GM11168 (cell line): ENCODE results near the gene SARDH.
"Not testable (repeated sequence)": the region's sequence is repeated elsewhere in the genome, so short reads cannot be mapped to it uniquely, and the experiment has no call there.

ENCODE experiments used
- in situ Hi-C: fragments of 300-500 bp; cut with MboI; formaldehyde crosslinking; loops from one replicate; pipeline ENCODE4 v1.12.0; 2022; ENCODE audit warnings: low sequenced_read_pairs; ENCODE audit not compliant: unreplicated experiment

The SARDH gene

DNA sequence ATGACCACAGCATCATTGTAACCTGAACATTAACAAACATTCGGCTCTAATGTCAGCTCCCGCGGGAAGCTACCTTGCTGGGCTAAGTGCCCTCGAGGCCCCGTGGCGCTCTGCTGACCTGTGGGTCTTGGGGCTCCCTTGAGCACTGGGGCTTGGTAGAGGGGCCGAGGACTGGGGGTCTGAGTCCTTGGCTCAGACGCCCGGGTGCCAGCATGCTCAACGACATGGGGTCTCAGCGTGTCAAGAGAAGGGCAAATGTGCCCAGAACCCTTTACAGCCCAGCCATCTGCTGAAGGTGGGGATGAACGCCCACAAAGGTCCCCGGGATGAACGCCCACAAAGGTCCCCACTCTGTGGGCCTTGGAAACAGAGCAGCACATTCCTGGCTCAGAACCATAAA lies 39.7 kb upstream of the SARDH start:
- in situ Hi-C loops: no loop called here

DNA sequence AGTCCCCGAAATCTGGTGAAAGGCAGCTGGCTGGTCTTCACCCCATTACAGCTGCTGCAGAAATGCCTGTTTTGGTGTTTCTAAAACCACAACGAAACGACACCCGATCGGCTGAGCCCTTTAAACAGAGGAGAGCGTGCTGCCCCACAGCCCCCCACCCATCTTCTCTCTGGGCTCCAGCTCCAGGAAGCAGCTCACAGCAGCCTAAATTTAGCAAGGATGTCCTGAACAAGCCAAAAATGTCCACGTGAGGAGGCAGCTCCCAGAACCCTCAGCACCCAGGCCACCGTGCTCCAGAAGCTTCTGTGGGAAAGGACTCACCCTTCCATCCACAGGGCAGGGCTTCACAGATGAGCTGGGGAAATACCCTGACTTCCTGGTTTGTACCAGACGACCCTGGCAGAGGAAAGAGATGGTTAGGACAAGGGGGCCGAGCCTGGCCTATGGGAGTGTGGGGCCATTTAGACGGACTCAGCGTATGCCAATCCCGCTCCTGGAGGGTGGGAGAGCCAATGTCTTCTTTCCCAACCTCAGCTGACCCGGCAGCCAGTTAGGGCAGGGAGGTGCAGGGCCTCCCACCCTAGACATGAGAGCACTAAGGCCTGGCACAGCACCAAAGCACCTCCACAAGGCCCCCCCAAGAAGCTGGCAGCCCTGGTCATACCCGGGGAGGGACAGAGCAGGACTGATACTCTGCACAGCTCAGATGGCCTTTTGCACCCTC lies 39.1 kb upstream of the SARDH start:
- in situ Hi-C loops: no loop called here

DNA sequence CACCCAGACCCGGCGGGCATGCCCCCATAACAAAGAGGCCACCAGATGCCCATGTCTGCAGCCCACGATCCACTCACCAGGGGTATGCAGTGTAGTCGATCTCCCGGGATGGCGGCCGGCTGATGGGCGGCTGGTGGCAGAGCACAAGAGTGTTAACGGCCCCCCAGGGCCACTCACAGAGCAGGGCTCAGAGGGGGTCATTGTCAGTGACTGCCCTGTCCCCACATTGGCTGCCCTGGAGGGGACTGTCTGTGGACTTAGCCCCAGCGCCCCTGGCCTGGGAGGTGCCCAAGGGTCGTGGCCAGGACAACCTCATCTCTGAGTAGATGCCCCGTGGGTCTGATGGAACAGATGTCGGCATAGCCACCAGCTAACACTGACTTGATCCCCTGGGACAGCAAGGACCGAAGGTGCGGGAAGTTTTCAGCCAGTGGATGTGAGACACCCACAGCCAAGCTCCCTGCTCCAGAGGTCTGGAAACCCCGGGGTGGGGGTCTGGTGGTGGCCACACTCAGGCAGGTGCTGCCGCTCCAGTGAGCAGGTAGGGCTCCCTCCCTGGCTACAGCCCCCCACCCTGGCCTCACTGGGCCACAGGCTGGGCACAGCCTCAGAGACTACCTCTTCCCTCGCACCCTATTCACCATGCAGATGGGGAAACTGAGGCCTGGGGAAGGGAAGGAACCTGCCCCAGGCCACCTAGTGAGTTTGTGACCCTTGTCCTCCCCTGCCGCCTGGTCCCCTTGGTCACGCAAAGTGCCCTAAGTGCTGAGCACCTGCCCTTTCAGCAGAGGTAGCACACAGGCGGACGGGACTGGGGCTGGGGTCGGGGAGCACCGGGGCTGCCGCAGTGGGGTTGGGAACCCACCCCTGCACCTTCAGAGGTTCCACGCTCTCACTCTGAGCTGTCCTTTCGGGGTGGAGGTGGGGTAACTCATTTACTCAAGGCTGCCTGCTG lies 38.1 kb upstream of the SARDH start:
- in situ Hi-C loops: no loop called here

DNA sequence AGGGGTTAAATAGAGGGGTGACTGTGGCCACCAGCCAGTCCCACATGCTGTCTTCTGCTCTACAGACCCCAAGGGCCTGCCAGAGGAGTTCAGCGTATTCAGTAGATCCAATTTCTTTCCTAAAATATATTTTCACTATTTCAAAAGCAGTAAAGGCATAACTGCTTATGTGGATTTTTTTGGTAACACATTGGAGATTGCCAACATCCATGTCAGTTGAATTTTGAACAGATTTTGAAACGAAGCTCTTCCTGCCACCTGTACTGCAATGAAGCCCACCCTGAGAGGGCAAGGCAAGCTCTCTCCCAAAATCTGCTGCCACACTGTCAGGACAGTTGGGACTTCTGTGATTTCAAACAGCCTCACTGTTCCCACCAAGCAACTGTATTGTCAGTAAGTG lies 37.1 kb upstream of the SARDH start:
- in situ Hi-C loops: no loop called here

DNA sequence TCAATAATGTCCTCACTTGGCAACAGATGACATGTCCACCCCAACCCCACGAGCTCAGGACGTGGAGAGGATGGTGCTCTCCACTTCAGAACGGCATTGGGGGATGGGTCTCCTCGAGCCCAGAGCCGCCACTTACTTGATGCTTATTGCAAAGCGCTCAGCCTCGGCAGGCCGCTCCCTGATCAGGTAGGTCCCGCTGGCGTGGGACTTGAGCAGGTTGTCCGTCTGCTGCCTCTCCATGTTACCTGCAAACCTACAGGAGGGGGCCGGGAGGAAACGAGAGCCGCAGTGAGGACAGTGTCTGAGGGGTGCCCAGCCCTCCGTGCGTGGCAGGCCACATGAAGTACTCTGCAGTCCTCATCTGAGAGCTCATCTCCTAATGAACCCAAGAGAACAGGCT lies 36.6 kb upstream of the SARDH start:
- in situ Hi-C loops: no loop called here

DNA sequence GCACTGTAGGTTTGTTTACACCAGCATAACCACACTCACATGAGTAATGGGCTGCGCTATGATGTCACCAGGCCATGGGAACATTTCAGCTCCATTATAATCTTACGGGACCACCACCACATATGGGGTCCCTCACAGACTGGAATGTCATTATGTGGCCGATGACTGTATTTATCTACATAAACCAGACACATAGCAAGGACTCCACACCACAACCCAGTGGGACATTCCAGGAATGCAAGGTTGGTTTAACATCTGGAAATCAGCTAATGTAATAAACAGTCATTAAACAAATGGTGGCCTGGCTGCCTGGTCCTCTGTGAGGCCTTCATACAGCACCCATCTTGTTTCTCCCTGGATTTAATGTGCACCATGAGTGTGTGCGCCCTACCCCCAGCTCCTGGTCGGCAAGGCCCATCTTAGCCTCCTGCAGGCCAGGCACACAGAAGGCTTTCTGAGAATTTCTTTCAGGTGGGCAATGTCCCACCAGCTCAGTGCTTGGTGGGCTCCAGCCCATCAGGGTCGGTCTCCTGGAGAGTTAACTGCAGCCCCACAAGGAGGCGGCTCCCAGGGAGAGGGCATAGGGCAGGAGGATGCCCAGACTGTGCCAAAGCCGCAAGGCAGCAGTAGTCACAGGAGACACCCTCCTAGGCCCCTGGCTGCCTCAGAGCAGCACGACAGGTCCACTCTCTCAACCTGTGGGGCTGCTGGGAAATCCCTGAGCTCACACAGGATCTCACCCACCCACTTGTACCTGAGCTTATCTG lies 35.9 kb upstream of the SARDH start:
- in situ Hi-C loops: no loop called here

DNA sequence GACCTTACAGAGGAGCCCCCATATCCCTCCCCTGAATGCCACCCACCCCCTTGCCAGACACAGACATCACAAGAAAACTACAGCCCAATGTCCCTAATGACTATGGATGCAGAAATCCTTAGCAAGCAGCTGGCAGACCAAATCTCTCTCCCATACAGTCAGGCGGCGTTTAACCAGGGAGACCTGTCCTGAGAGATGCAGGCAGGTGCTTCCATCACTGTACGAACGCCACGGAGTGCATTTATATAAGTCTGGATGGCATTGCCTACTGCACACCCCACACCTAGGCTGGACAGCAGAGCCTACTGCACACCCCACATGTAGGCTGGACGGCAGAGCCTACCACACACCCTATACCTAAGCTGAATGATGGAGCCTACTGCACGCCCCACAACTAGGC lies 34.4 kb upstream of the SARDH start:
- in situ Hi-C loops: no loop called here

DNA sequence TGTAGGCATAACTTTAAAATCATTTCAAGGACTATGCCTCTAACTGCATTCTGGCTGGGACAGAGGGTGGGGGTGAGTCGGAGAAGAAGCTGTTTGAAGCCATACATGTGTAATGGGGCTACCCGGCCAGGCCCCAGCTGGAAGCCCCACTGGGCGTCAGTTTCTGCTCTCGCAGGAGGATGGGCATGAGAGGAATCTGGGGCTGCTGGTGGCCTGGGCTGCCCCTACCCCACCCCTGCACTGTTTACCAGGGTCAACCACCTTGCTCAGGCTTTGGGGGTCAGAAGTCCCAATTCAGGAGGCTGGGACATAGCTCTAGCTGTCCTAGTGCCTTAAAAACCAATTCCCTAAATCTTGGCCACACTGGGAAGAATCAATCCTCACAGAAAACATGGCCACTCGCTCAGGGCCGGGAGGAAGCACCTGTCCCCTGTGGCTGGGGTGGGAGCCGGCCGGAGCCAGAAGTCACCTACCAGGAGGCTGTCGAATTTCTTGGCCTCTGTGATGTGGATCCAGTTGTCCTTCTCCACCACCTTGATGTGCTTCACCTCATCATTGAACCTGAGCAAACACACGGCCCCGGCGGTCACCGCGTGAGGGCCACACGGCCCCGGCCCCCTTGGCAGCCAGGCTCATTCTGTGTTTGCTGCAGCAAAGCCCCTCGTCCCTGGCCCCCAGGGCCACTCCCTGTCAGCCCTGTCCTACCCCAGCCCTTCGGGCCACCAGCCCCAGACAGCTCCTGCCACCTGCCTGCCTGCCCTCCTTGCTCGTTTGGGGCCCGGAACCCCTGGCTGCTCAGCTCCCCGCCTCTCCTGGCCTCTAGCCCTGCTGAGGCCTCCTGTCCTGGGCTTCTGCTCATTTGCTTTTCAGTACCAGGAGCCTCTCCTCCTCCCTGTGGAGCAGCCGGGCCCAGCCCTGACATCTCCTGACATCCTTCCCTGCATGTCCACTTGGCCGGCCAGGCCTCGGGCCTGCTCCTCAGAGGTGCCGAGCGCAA lies 33.6 kb upstream of the SARDH start:
- in situ Hi-C loops: no loop called here

DNA sequence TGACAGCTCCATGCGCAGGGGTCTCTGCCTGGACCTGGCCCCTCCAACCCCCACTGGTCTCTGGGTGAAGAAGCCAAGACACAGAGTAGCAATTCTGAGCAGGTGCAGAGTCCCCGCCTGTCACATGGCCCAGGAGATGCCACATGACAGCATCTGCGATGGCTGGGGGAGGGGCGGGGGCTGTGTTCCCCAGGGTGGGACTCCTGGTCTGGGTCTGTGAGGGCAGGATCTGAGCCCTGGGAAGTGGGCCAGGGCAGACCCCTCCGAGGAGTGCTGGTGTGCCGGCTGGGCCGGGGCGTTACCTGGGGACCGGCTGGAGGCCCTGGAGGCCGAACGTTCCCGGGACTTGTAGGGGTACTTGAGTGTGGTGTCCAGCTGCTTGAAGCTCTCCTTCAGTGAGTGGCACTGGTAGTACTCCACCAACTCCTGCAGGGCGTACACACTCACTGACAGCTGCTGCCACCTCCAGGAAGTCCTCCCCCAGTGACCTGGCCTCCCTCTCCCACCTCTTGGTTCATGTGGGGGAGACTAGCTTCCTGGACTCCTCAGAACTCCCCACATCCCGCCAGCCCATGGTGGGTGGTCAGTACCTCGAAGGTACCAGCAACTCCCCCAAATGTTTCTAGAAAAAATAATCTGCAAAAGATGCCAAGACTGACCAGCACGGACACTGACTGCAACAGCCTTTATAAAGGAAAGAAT lies 32.1 kb upstream of the SARDH start:
- in situ Hi-C loops: no loop called here

DNA sequence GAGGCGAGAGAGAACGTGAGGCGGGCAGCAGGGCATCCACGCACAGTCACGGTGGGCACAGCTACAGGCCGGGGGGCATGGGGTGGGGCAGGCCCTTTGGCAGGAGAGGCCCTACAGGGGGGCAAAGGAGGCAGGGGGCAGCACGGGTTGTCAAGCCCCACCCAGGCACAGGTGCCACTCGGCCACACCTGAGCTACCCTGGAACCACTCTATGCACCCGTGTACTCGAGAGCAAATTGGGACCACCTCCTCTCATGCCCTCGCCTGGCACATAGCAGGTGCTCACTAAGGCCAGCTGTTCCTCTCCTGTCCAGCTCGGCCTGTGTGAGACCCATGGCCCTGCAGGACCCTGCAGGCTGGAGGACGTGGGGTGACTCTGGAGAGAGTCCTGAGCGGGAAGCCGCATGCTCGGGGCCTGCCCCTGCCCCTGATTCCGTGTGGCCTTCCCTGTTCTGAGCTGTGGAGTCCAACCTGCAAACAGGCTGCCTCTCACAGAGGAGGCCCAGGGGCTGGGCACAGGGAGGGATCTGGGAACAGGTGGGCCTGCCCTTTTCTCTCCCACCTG lies 31.4 kb upstream of the SARDH start:
- in situ Hi-C loops: no loop called here

DNA sequence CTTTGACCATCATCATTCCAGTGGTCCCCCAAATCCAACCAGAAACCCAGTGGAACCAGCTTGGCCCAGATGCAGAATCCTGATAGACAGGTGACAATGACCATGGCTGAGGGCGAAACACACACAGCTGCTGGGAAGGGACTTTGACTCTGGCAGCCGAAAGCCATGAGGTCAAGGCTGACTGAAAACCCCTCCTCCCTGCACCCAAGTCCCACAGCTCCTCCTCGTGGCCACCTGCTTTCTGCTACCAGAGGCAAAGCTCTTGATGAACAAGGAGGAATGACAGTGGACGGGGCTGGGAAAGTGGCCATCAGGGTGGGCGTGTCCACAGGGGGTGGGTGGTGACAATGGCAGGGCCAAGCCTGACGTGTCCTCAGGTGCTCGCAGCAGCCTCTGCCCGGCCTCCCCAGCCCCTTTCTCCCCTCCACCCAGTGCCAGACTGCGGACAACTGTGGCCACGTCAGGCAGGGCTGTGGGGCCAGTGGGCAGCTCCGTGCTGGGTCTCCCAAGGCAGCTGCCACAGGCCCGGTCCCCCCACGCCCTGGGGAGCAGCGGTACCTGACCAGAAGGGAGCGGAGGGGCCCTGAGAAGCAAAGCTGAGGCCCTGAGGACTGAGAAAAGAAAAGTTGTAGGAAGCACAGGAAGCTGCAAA lies 30.8 kb upstream of the SARDH start:
- in situ Hi-C loops: no loop called here

DNA sequence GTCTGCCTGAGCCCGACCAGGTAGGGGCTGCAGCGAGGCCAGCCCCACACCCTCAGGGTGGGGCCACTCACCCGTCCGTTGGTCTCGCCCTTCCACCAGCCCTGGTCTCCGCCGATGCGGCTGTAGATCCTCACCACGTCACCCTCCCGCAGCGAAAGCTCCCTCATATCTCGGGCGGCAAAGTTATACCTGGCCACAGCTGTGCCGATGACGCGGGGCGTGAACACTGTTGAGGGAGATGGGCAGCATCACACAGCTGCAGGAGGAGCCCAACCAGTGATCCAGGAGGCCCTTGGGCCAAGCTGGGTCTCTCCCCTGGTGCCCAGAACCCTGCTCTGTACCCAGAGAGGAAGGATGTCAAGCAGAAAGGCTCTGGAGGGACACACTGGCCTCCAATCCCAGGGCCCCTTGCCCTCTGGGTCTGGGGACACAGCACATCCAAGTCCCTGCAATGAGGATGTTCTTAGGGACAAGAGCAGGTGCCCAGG lies 30.3 kb upstream of the SARDH start:
- in situ Hi-C loops: no loop called here

DNA sequence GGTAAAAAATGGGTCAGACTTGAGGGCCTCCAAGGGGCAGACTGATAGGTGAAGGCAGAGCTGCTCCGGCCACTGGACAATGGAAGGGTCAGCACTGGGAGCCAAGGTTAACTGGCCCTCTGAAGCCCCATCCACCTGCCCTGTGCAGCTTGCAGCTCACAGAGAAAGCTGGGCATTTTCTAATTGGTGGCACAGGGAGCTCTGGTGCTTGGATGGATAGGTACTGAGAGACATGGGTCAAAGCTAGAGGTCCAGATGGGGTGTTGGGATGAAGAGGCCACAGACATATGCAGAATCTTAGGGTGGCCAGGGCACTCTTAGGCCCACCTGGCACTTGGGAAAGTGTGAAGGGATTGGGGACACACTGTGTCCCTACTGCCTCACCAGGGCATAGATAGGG lies 29.5 kb upstream of the SARDH start:
- in situ Hi-C loops: no loop called here

DNA sequence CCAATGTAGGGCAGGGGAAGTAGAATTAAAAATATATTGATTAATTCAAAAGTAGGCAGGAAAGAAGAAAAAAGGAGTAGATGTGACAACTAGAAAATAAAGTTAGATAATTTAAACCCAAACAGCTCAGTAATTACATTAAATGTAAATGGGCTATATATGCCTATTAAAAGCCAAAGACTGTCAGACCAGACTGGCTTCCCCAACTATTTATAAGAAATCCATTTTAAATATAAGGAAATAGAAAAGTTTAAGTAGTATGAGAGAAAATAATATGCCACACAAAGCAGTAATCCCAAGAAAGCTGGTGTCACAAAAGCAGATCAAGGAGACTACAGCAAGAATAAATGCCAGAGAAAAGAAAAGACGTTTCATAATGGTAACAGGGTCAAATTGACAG lies 28.9 kb upstream of the SARDH start:
- in situ Hi-C loops: no loop called here

DNA sequence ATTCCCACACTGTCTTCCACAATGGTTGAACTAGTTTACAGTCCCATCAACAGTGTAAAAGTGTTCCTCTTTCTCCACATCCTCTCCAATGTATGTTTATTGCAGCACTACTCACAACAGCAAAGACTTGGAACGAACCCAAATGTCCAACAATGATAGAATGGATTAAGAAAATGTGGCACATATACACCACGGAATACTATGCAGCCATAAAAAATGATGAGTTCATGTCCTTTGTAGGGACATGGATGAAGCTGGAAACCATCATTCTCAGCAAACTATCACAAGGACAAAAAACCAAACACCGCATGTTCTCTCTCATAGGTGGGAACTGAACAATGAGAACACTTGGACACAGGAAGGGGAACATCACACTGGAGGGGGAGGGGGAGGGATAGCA lies 28.1 kb upstream of the SARDH start:
- in situ Hi-C loops: not testable (repeated sequence)

DNA sequence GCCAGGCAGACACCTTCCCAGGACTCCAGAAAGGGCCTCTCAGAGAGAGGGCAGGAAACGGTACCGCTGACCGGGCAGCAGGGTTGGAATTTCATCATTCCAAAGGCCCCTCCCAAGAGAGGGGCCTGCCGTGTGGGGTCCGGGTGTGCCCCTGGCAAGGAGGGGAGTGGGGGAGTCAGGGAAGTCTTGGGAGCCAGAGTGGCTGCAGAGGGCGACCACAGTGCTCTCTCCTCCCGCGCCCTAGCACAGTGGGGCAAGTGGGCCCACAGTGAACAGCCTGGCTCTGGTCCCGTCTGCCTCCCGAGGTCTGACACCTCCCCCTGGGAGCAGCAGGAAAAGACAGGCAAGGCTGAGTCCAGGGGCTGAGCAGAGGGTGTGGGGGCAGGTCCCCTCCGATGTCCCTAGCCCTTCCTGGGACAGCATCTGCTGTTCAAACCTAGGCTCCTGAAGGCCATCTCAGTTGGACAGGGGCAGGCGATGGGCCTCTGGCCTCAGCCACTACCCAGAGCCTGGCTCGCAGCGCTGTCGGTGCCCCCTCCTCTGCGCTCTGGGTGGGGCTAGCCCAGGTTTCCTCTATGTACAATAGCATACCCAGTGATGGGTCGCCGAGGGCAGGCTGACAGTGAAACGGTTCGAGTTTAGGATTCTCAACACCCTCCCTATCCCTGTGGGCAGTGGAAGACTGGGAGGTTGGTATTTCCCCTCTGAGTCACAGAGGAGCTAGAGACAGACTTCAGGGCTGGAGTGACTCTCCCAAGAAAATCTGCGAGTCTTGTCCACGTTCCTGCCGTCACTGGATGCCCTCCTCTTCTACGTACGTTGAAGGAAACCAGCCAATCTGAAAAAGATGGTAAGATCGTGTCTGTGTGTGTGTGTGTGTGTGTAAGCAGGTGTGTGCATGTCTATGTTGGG lies 25.4 kb upstream of the SARDH start:
- in situ Hi-C loops: no loop called here
